H9 (cell line): ENCODE results near the gene CCDC186. TPM values are rescaled to one million over a fixed set of nuclear protein-coding genes. Genes with fewer than 3 reads are reported as not detected.

Experiments used
- DNase-seq: peaks from one replicate; pipeline ENCODE4 v3.0.0-alpha.2; 2017
- H2AFZ ChIP-seq: one replicate; pipeline ENCODE4 v1.6.1; 2013; ENCODE audit warnings: mild to moderate bottlenecking, low read length, control low read depth, moderate library complexity
- H2AK5ac ChIP-seq: 2 replicates; pipeline ENCODE4 v1.6.1; 2013; ENCODE audit warnings: low read length, control low read depth, mixed read lengths; ENCODE audit not compliant: insufficient read length
- H2BK120ac ChIP-seq: one replicate; pipeline ENCODE4 v1.6.1; 2013; ENCODE audit warnings: low read depth, mild to moderate bottlenecking, low read length, control low read depth, inconsistent platforms; ENCODE audit not compliant: poor library complexity, severe bottlenecking
- H2BK12ac ChIP-seq: 2 replicates; pipeline ENCODE4 v1.6.1; 2013; ENCODE audit warnings: low read length, control low read depth, mixed read lengths, low read depth; ENCODE audit not compliant: insufficient read length
- H2BK15ac ChIP-seq: 2 replicates; pipeline ENCODE4 v1.6.1; 2013; ENCODE audit warnings: low read depth, low read length, control low read depth
- H2BK20ac ChIP-seq: one replicate; pipeline ENCODE4 v1.6.1; 2013; ENCODE audit warnings: low read depth, mild to moderate bottlenecking, low read length, control low read depth, inconsistent platforms; ENCODE audit not compliant: poor library complexity, severe bottlenecking
- H2BK5ac ChIP-seq: 2 replicates; pipeline ENCODE4 v1.6.1; 2013; ENCODE audit warnings: low read length, control low read depth, mixed read lengths; ENCODE audit not compliant: insufficient read length
- H3K14ac ChIP-seq: 2 replicates; pipeline ENCODE4 v1.6.1; 2013; ENCODE audit warnings: low read length, control low read depth; ENCODE audit not compliant: insufficient read depth
- H3K18ac ChIP-seq: 2 replicates; pipeline ENCODE4 v1.6.1; 2013; ENCODE audit warnings: low read depth, mild to moderate bottlenecking, mixed read lengths, low read length, control low read depth; ENCODE audit not compliant: insufficient read length
- H3K23ac ChIP-seq: 2 replicates; pipeline ENCODE4 v1.6.1; 2013; ENCODE audit warnings: low read length, control low read depth, mixed read lengths, low read depth; ENCODE audit not compliant: insufficient read length
- H3K23me2 ChIP-seq: 2 replicates; pipeline ENCODE4 v1.6.1; 2013; ENCODE audit warnings: low read depth, mild to moderate bottlenecking, mixed read lengths, low read length, control low read depth; ENCODE audit not compliant: insufficient read length, poor library complexity, severe bottlenecking
- H3K27ac ChIP-seq: 2 replicates; pipeline ENCODE4 v1.5.1; 2013; ENCODE audit warnings: low read length, control low read depth, mixed read lengths, low read depth; ENCODE audit not compliant: insufficient read length
- H3K27me3 ChIP-seq: 2 replicates; pipeline ENCODE4 v1.6.1; 2013; ENCODE audit warnings: low read length, control low read depth, inconsistent platforms; ENCODE audit not compliant: insufficient read depth
- H3K4ac ChIP-seq: 2 replicates; pipeline ENCODE4 v1.6.1; 2013; ENCODE audit warnings: low read depth, mild to moderate bottlenecking, control low read depth, inconsistent platforms, low read length, moderate library complexity
- H3K4me1 ChIP-seq: 2 replicates; pipeline ENCODE4 v1.6.1; 2013; ENCODE audit warnings: low read length, control low read depth, inconsistent platforms; ENCODE audit not compliant: insufficient read depth
- H3K4me2 ChIP-seq: 2 replicates; pipeline ENCODE4 v1.6.1; 2013; ENCODE audit warnings: low read length, control low read depth, mixed read lengths; ENCODE audit not compliant: insufficient read length, insufficient read depth
- H3K56ac ChIP-seq: 2 replicates; pipeline ENCODE4 v1.6.1; 2013; ENCODE audit warnings: low read depth, mild to moderate bottlenecking, mixed read lengths, low read length, control low read depth; ENCODE audit not compliant: insufficient read length
- H3K79me1 ChIP-seq: 2 replicates; pipeline ENCODE4 v1.6.1; 2013; ENCODE audit warnings: low read depth, mild to moderate bottlenecking, moderate library complexity, low read length, control low read depth, inconsistent platforms; ENCODE audit not compliant: insufficient read depth, poor library complexity, severe bottlenecking
- H3K79me2 ChIP-seq: 2 replicates; pipeline ENCODE4 v1.6.1; 2013; ENCODE audit warnings: low read length, control low read depth, inconsistent platforms; ENCODE audit not compliant: insufficient read depth
- H3K9ac ChIP-seq: 2 replicates; pipeline ENCODE4 v1.6.1; 2013; ENCODE audit warnings: low read length, control low read depth, mixed read lengths; ENCODE audit not compliant: insufficient read length; ENCODE audit errors: extremely low read depth
- H3K9me3 ChIP-seq: one replicate; pipeline ENCODE4 v1.6.1; 2013; ENCODE audit warnings: low read depth, low read length, inconsistent platforms; ENCODE audit not compliant: control insufficient read depth
- H3T11ph ChIP-seq: one replicate; pipeline ENCODE4 v1.6.1; 2013; ENCODE audit warnings: mild to moderate bottlenecking, low read length, control low read depth, inconsistent platforms
- H4K20me1 ChIP-seq: one replicate; pipeline ENCODE4 v1.6.1; 2013; ENCODE audit not compliant: control insufficient read depth, insufficient read length, insufficient read depth
- H4K5ac ChIP-seq: 2 replicates; pipeline ENCODE4 v1.6.1; 2013; ENCODE audit warnings: low read depth, mild to moderate bottlenecking, mixed read lengths, low read length, control low read depth; ENCODE audit not compliant: insufficient read length
- H4K8ac ChIP-seq: replicated peaks from 2 replicates; pipeline ENCODE4 v1.6.1; 2013; ENCODE audit warnings: low read length, control low read depth, mixed read lengths, low read depth; ENCODE audit not compliant: insufficient read length
- H4K91ac ChIP-seq: 2 replicates; pipeline ENCODE4 v1.6.1; 2013; ENCODE audit warnings: low read depth, mild to moderate bottlenecking, moderate library complexity, mixed read lengths, low read length, control low read depth; ENCODE audit not compliant: insufficient read length
- H3K27ac Mint-ChIP-seq, 3 experiments: 2 replicates in 2 of 3; 3 replicates in 1 of 3; pipeline ENCODE4 v1.8.0; 2020 to 2021; ENCODE audit warnings: mixed read lengths in 3 of 3, mild to moderate bottlenecking in 1 of 3, moderate library complexity in 1 of 3
- H3K27me3 Mint-ChIP-seq: 2 replicates; pipeline ENCODE4 v1.8.0; 2021; ENCODE audit warnings: low read depth, mild to moderate bottlenecking, moderate library complexity, mixed read lengths
- H3K36me3 Mint-ChIP-seq, 3 experiments: 2 replicates in 2 of 3; 3 replicates in 1 of 3; pipeline ENCODE4 v1.8.0; 2020 to 2021; ENCODE audit warnings: low read depth in 3 of 3, mixed read lengths in 3 of 3; ENCODE audit not compliant: insufficient read depth in 1 of 3
- H3K4me1 Mint-ChIP-seq, 2 experiments: 2 replicates each; pipeline ENCODE4 v1.8.0; 2020; ENCODE audit warnings: mixed read lengths in 2 of 2
- H3K4me3 Mint-ChIP-seq, 2 experiments: 2 replicates in 1 of 2; 3 replicates in 1 of 2; pipeline ENCODE4 v1.8.0; 2020 to 2021; ENCODE audit warnings: mild to moderate bottlenecking in 2 of 2, mixed read lengths in 2 of 2, moderate library complexity in 1 of 2
- H3K9me3 Mint-ChIP-seq, 2 experiments: 2 replicates in 1 of 2; 3 replicates in 1 of 2; pipeline ENCODE4 v1.8.0; 2020; ENCODE audit warnings: mild to moderate bottlenecking in 2 of 2, mixed read lengths in 2 of 2, moderate library complexity in 1 of 2
- CTCF ChIP-seq: fragments of 200-600 bp; sonication (generic); conservative IDR thresholded peaks from 3 replicates; pipeline ENCODE4 v1.8.0; 2021; ENCODE audit warnings: antibody characterized with exemption, mild to moderate bottlenecking
- WGBS: extraction: QIAGEN DNeasy Blood & Tissue Kit; methylation state at CpG from one replicate; pipeline ENCODE4 v1.1.7; 2013; ENCODE audit warnings: missing lambda C conversion rate, low lambda C conversion rate, mixed read lengths; ENCODE audit not compliant: insufficient read length; ENCODE audit errors: extremely low coverage; 5-methylcytosine and 5-hydroxymethylcytosine counted together
- total RNA-seq: library from RNA; stranded (reverse); gene quantifications from 2 replicates; pipeline ENCODE4 v1.2.1, GENCODE V29; 2021

The CCDC186 gene
- total RNA-seq, 1 experiment from 2014 or later: 16.7 TPM

- no peak overlapping the region for H4K5ac ChIP-seq
- H3K4me3 Mint-ChIP-seq: no peak overlapping the region
Observed at GRCh38 chr10:114175667-114176066, 1.7 kb upstream of the CCDC186 start.

More at GRCh38 chr10:114175667-114176066, 1.7 kb upstream of the CCDC186 start:
- no peaks in the 10 kb centered on the region for H4K20me1 ChIP-seq
- H2BK12ac ChIP-seq: no peak overlapping the region
- H4K91ac ChIP-seq: no peak overlapping the region
- no peak overlapping the region for H3K4me2 ChIP-seq
- H2BK120ac ChIP-seq: no peak overlapping the region
- no peak overlapping the region for H2AK5ac ChIP-seq
- no peaks in the 10 kb centered on the region for H3K79me1 ChIP-seq
- H2BK5ac ChIP-seq: no peak overlapping the region
- no peak overlapping the region for H2AFZ ChIP-seq
- H3K23me2 ChIP-seq: no peaks in the 10 kb centered on the region
- peaks cover 14% of the 10 kb centered on the region; the same call in 1 of the 2 replicates for H3K79me2 ChIP-seq
- DNase-seq: no peak
- H2BK20ac ChIP-seq: no peak overlapping the region
- no peak overlapping the region for H3K23ac ChIP-seq
- no peak overlapping the region for H3K18ac ChIP-seq
- Mint-ChIP-seq H3K27me3 (peaks cover 5% of the 10 kb centered on the region), H3K27ac (no peak overlapping the region), H3K9me3 (no peaks in the 10 kb centered on the region; a peak in 1 of 5 replicates), H3K4me1 (peaks cover 30 to 33% of the 10 kb centered on the region in 2 experiments), H3K36me3 (peaks cover 3 to 7% (median 5%) of the 10 kb centered on the region in 3 experiments; a peak in 5 of 7 replicates)
- H3K14ac ChIP-seq: no peak overlapping the region
- H3T11ph ChIP-seq: no peak overlapping the region
- H3K27me3 ChIP-seq: no peaks in the 10 kb centered on the region
- H3K4ac ChIP-seq: no peak overlapping the region
- H3K56ac ChIP-seq: no peak overlapping the region
- H4K8ac ChIP-seq: no peak overlapping the region
- H3K9ac ChIP-seq: no peak overlapping the region
- WGBS: no CpG with 5 or more reads among the region's 1 CpG
- no peak overlapping the region for H2BK15ac ChIP-seq
- no peaks in the 10 kb centered on the region; the same call in 1 of the 2 replicates for H3K4me1 ChIP-seq
- no peaks in the 10 kb centered on the region for H3K9me3 ChIP-seq
- no peak for TF ChIP-seq CTCF
- no peak overlapping the region for H3K27ac ChIP-seq
